IPS-11a (cell line): ENCODE data around the gene PDLIM7.

Experiments
- H3K4me3 ChIP-seq: one replicate; pipeline ENCODE4 v1.5.1; 2013; ENCODE audit warnings: low read depth, low read length, control low read depth

Gene PDLIM7

DNA sequence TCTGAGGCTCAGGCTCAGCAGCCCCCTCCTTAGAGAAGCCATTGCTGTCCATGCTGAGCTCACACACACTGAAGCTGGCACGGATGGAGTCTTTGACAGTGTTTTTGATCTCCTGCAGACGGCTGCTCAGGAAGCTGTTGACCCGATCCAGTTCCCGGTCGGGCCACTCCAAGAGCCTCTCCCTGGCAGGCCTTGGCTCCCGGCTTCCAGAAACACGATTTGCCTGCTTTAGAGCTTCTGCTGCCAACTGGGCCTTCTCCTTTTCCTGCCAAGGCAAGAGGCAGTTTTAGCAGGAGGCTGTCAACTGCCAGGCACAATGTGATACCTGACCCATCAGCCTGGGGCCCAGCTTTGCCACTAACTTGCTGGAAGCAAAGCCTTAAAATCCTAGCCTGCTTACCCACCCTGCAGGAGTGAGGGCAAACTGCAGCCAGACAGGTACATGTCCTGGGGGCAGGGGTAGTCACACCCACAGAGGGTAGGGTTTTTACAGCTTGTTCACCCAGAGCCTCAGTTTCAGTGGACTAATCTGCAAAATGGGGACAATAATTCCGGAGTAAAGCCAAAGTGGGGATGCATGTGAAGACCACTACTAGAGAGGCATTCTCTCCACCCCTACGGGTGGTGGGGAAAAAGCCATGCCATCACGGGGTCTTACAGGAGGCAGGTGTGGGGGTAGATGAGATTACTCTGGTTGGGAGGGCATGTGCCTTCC is 27.7 kb upstream of the PDLIM7 start:
- H3K4me3 ChIP-seq: no peak overlapping the region

GRCh38 chr5:177524539-177524900 is 27.1 kb upstream of the PDLIM7 start:
- H3K4me3 ChIP-seq: no peak overlapping the region

DNA sequence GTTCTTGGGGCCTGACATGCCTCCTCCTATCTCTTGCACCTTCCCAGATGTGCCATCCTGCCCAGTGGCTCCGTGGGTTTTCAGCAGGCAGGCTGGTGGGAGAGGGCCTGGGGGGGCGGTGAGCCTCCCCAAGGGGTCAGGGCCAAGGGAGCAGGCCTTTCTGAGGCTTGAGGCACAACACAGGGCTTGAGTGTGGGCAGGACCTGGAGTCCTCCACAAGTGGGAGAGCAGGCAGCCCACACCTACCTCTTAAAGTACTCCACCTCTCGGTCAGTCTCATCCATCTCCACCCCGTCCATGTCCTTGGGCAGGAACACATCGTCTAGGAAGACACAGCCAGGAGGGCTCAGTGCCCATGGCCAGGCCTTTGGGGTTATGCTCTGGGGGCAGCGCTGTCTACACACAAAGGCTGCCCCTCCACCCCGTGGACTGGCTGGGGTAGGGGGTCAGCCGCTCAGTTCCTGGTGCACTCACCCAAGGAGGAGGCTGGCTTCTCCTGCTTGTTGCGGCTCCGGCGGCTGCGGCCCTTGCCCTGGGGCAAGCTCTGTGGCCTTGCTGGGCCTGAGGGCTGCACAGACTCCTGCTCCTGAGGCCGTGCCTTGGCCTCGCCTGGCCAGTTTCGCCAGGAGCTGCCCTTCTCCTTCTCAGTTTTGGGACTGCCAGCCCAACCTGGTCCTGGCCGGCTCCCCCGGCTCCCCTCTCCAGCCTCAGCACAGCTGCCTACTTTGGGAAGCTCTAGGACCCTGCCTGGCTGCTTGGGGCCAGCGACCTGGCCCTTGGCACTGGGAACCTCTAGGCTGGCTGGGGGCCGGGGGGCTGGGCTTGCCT is 26.5 kb upstream of the PDLIM7 start:
- no peak overlapping the region for H3K4me3 ChIP-seq

DNA sequence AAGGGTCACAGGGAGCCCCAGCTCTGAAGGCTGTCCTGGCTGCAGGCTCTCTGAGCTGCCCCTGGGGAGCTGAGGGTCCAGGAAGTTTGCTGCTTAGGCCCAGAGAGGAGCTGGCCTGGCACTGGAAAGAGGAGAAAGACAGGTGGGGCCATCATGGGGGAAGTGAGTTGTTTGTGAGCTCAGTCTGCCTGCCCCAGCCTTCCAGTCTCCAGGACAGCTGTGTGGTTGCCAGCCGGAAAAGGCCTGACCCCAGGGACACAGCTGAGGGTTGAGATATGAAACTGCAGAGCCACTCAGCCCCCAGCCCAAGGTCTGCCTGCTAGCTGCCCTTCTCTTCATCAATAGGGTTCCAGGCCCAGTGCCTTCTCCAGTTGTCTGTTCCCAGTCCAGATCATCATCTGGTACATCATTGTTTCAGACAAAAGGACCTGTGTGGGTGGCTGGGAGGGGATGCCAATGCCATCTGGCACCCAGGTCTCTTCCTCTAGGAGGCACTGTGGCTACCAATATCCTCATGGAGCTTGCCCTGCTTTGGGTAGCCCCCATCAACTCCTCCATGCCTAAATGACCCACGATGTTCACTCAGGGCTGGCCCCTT is 23.6 kb upstream of the PDLIM7 start:
- H3K4me3 ChIP-seq: no peak overlapping the region

DNA sequence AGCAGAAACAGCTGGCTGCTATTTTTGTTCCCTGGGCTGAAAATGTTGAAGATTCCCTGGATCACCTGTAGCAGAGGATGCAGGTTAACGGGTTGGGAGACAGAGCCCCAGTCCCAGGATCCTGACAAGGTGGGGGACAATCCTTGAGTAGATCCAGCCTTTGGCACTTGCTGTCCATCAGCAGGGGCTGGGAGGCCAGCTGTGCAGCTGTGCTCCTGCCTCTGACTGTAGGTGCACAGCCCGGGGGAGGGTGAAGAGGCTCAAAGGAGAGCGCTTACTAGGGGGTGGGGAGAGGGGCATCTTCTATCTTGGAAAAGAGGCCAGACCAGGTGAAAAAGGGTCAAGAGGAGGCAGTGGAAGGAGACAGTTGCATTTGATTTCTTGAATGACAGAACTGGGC is 22.9 kb upstream of the PDLIM7 start:
- no peak overlapping the region for H3K4me3 ChIP-seq

DNA sequence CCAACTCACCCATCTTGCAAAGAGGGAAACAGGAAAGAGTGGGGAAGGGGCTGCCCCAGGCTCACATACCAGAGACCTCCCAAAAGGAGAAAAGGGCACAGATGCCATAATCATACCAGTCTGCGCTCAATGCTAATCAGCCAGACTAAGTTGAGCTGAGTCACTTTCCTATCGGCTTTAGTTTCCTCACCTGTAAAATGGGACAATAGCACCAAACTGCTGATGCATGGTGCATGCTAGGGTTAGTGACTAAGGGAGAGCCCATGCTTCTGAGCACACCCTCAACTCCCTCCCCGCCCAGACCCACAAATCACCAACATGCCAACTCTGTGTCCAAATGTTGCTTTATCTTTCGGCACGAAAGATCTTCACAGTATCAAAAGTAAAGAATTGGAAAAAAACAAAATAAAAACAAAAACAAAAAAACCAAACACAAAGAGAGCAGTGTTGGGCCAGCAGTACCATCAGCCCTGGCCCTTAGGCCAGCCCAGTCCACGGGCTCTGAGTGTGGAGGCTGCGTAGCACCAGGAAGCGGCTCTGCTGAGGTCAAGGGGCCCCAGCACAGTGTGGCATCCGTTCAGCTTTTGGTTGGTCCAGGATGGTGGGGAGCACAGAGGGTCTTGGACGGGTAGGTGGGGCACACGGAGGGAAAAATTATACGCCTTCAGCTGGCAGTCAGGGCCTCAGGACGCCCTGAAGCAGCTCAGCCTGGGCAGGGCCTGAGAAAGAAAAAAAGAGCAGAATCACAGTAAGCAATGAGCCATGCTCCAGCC is 22.2 kb upstream of the PDLIM7 start:
- H3K4me3 ChIP-seq: no peak overlapping the region

- peak within 1 kb of the TSS; percentile 100 for H3K4me3 ChIP-seq
Observed at GRCh38 chr5:177516601-177517568, 19.5 kb upstream of the PDLIM7 start, which contains the start of gene DDX41. DDX41 (minus strand) TSS chr5:177516961; CDS start chr5:177516945, 16 bp downstream.

- peak overlapping the region; percentile 100 for H3K4me3 ChIP-seq
Observed at GRCh38 chr5:177515580-177515979, 18.2 kb upstream of the PDLIM7 start.

- no peak overlapping the region for H3K4me3 ChIP-seq
Observed at GRCh38 chr5:177514541-177514940, 17.1 kb upstream of the PDLIM7 start.

DNA sequence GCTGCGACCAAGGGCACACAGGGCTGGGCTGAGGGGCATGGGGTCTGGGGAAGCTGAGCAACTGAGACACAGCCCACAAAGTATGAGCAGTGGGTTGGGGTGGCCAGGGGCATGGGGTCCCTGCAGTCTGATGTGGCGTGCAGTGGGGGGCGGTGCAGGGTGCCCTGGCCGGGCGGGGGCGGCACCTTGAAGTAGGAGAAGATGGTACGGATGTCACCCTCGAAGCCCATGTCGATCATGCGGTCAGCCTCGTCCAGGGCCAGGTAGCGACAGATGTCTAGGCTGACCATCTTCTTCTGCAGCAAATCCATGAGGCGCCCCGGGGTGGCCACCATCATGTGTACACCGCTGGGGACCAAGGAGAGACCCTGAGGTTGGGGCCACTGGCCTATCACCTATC is 16.1 kb upstream of the PDLIM7 start:
- no peak overlapping the region for H3K4me3 ChIP-seq

DNA sequence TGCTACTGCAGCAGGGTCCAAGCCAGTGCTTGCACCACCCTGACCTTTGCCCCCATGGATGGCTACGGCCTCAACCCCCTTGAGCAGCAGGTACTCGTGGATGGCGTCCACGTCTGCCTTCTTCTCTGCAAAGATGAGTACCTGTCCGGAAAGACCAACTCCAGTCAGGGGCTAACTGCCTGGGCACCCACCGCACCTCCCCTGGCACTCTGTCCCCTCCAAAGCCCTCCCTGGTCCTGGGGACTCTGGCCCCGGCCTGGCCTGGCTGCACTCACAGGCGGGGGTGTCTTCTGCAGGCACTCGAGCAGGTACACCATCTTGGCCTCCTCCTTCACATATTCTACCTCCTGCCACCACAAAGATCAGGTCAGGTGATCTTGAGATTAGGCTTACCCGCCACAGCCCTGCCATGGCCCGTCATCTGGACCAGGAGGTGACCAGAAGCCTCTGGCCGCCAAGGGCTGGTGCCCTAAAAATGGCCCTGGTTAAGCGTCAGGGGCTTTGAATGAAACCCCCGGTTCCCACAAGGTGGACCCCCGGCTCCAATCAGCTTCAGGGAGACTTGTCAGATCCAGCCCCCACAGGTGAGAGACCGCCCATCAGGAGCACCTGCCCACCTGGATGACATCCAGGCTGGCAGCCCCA is 15.5 kb upstream of the PDLIM7 start:
- H3K4me3 ChIP-seq: no peak overlapping the region

GRCh38 chr5:177511796-177512675 is 14.6 kb upstream of the PDLIM7 start:
- no peak overlapping the region for H3K4me3 ChIP-seq

- H3K4me3 ChIP-seq: no peak overlapping the region
Observed at GRCh38 chr5:177511181-177511580, 13.8 kb upstream of the PDLIM7 start.

- H3K4me3 ChIP-seq: no peak overlapping the region
Observed at GRCh38 chr5:177510567-177511053, 13.2 kb upstream of the PDLIM7 start.

- no peak overlapping the region for H3K4me3 ChIP-seq
Observed at GRCh38 chr5:177509991-177510566, 12.7 kb upstream of the PDLIM7 start.

GRCh38 chr5:177509381-177509951 is 12.1 kb upstream of the PDLIM7 start, which contains the start of gene DOK3:
DOK3 (minus strand) TSS chr5:177509826; CDS start chr5:177509540, 286 bp downstream.
- no peak within 1 kb of the TSS for H3K4me3 ChIP-seq

DNA sequence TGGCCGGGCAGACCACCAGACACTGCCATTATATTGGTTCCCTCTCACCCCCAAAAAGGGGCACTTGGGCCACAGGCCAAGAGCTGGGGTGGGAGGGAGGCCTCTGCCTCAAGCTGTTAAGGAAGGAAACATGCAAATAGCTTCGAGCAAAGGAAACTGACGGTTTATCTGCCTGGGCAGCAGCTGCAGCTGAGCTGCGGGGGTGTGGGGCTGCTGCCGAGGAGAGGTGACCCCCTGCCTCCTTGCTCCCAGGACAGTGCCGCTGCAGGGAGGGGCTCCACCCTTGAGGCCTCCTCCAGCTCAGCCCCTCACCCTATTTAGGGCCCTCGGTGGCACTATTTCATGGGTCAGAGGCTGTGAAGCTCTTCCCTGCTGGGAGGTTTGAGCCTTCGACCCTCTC is 11.4 kb upstream of the PDLIM7 start:
- H3K4me3 ChIP-seq: no peak overlapping the region

- H3K4me3 ChIP-seq: no peak overlapping the region
Observed at GRCh38 chr5:177508221-177508611, 10.8 kb upstream of the PDLIM7 start.
